CD4-positive, alpha-beta T cell treated with Interleukin-17A for 1 hour (primary cell): ENCODE data around the gene CEACAM21.

Source experiments
- DNase-seq: peaks from one replicate; pipeline ENCODE4 v3.0.0-alpha.2; 2020

Gene CEACAM21

GRCh38 chr19:41587101-41587837 is 11.3 kb downstream of the CEACAM21 start:
- DNase-seq: no peak

- no peak for DNase-seq
Measured at GRCh38 chr19:41587838-41588210, 11.9 kb downstream of the CEACAM21 start.

- DNase-seq: no peak
Measured at GRCh38 chr19:41588497-41589209, 12.7 kb downstream of the CEACAM21 start.

GRCh38 chr19:41589371-41589770 is 13.4 kb downstream of the CEACAM21 start:
- no peak for DNase-seq

GRCh38 chr19:41590936-41591335 is 15.0 kb downstream of the CEACAM21 start:
- DNase-seq: no peak

- DNase-seq: no peak
Measured at GRCh38 chr19:41591951-41592562, 16.1 kb downstream of the CEACAM21 start.

GRCh38 chr19:41595258-41595889 is 19.4 kb downstream of the CEACAM21 start:
- peak; percentile 84 for DNase-seq

GRCh38 chr19:41595890-41596280 is 19.9 kb downstream of the CEACAM21 start:
- DNase-seq: no peak

GRCh38 chr19:41597600-41598041 is 21.7 kb downstream of the CEACAM21 start:
- peak; percentile 85 for DNase-seq

- DNase-seq: no peak
Measured at GRCh38 chr19:41599175-41599966, 23.4 kb downstream of the CEACAM21 start.

GRCh38 chr19:41601771-41602170 is 25.8 kb downstream of the CEACAM21 start:
- DNase-seq: no peak

- no peak for DNase-seq
Measured at GRCh38 chr19:41604831-41605230, 28.9 kb downstream of the CEACAM21 start.

- no peak for DNase-seq
Measured at GRCh38 chr19:41606215-41606837, 30.4 kb downstream of the CEACAM21 start.

GRCh38 chr19:41607668-41608067 is 31.7 kb downstream of the CEACAM21 start:
- no peak for DNase-seq

GRCh38 chr19:41610789-41611188 is 34.8 kb downstream of the CEACAM21 start:
- no peak for DNase-seq

- no peak for DNase-seq
Measured at GRCh38 chr19:41612483-41612882, 36.5 kb downstream of the CEACAM21 start.

GRCh38 chr19:41615207-41615606 is 39.2 kb downstream of the CEACAM21 start:
- DNase-seq: no peak

GRCh38 chr19:41616792-41617621 is 41.0 kb downstream of the CEACAM21 start:
- no peak for DNase-seq

GRCh38 chr19:41617941-41618730 is 42.2 kb downstream of the CEACAM21 start:
- no peak for DNase-seq

GRCh38 chr19:41619018-41619556 is 43.1 kb downstream of the CEACAM21 start:
- DNase-seq: no peak
